Glomerular endothelial cell (primary cell): ENCODE data around the gene DTX3. TPM values are rescaled to one million over a fixed set of nuclear protein-coding genes. Genes with fewer than 3 reads are reported as not detected.

ENCODE experiments used
- total RNA-seq: library from RNA; depleted of rRNA; stranded (reverse); fragments of >200 nt; gene quantifications from 2 replicates; pipeline ENCODE4 v1.2.3, GENCODE V29; 2015

The DTX3 gene
- total RNA-seq, 1 donor from 2014 or later, result 4.8 TPM

Other genes with a start within 250 kb of the DTX3 start
- gene R3HDM2, start 173.8 kb upstream of the DTX3 start, total RNA-seq, result 18.6 and 19.7 TPM in 2 replicates
- gene INHBC, start 170.0 kb upstream of the DTX3 start, total RNA-seq, result not detected in 2 replicates
- not detected in 2 replicates for gene INHBE, start 149.5 kb upstream of the DTX3 start, total RNA-seq
- gene GLI1, start 145.0 kb upstream of the DTX3 start, total RNA-seq, result 0.12 and 0.19 TPM in 2 replicates
- gene ARHGAP9, start 125.0 kb upstream of the DTX3 start, total RNA-seq, result 0.18 and 0.24 TPM in 2 replicates
- 83.9 and 199 TPM in 2 replicates for gene MARS1, start 116.8 kb upstream of the DTX3 start, total RNA-seq
- 14.0 and 19.1 TPM in 2 replicates for gene DDIT3, start 84.3 kb upstream of the DTX3 start, total RNA-seq
- 28.4 and 31.7 TPM in 2 replicates for gene MBD6, start 82.0 kb upstream of the DTX3 start, total RNA-seq
- gene DCTN2, start 57.6 kb upstream of the DTX3 start, total RNA-seq, result 227 and 287 TPM in 2 replicates
- gene KIF5A, start 54.8 kb upstream of the DTX3 start, total RNA-seq, result 0.06 and 0.10 TPM in 2 replicates
- 7.3 and 9.9 TPM in 2 replicates for gene PIP4K2C, start 13.6 kb upstream of the DTX3 start, total RNA-seq
- 1.4 and 2.0 TPM in 2 replicates for gene ARHGEF25, start 6.6 kb downstream of the DTX3 start, total RNA-seq
- 1.1 and 2.9 TPM in 2 replicates for gene B4GALNT1, start 28.4 kb downstream of the DTX3 start, total RNA-seq
- gene OS9, start 89.3 kb downstream of the DTX3 start, total RNA-seq, result 241 and 260 TPM in 2 replicates
- gene AGAP2, start 133.9 kb downstream of the DTX3 start, total RNA-seq, result 0.47 TPM in 1 of 2 replicates, not detected in the other
- 38.0 and 57.3 TPM in 2 replicates for gene TSPAN31, start 140.2 kb downstream of the DTX3 start, total RNA-seq
- 160 and 197 TPM in 2 replicates for gene CDK4, start 147.5 kb downstream of the DTX3 start, total RNA-seq
- 6.9 and 8.6 TPM in 2 replicates for gene MARCHF9, start 150.3 kb downstream of the DTX3 start, total RNA-seq
- gene CYP27B1, start 162.3 kb downstream of the DTX3 start, total RNA-seq, result 0.15 and 1.1 TPM in 2 replicates
- gene METTL1, start 167.3 kb downstream of the DTX3 start, total RNA-seq, result 11.3 and 18.1 TPM in 2 replicates
- 4.7 and 6.9 TPM in 2 replicates for gene EEF1AKMT3, start 167.8 kb downstream of the DTX3 start, total RNA-seq
- 25.3 and 27.9 TPM in 2 replicates for gene TSFM, start 178.0 kb downstream of the DTX3 start, total RNA-seq
- gene AVIL, start 213.9 kb downstream of the DTX3 start, total RNA-seq, result 0.39 and 0.99 TPM in 2 replicates
- 100 and 106 TPM in 2 replicates for gene CTDSP2, start 241.9 kb downstream of the DTX3 start, total RNA-seq